K562 (cell line): ENCODE data around the gene SCIN. TPM values are rescaled to one million over a fixed set of nuclear protein-coding genes. Genes with fewer than 3 reads are reported as not detected.

ENCODE experiments used
- BHLHE40 ChIP-seq: IDR thresholded peaks from 2 replicates; pipeline ENCODE4 v1.6.1; 2011; ENCODE audit warnings: low read length, improper control_type of control experiment
- CBFA2T2 ChIP-seq: fragments of 450-650 bp; conservative IDR thresholded peaks from 2 replicates; pipeline ENCODE4 v1.6.1; 2017; ENCODE audit warnings: mild to moderate bottlenecking
- EGR1 ChIP-seq: fragments of 450-650 bp; conservative IDR thresholded peaks from 2 replicates; pipeline ENCODE4 v1.6.1; 2017; ENCODE audit warnings: mild to moderate bottlenecking
- ETV6 ChIP-seq, 3 experiments: fragments of 150-350 bp in 1 of 3; sonication (generic) in 1 of 3; formaldehyde crosslinking in 1 of 3; IDR thresholded peaks; 2 replicates each; pipeline versions ENCODE4 v1.6.1 to v1.8.0; 2014 to 2022; ENCODE audit warnings: borderline replicate concordance in 2 of 3, low read depth in 2 of 3, antibody characterized with exemption in 1 of 3, low read length in 1 of 3, mild to moderate bottlenecking in 1 of 3, missing genetic modification reagents in 1 of 3
- EZH2 ChIP-seq: IDR thresholded peaks from 2 replicates; pipeline ENCODE4 v1.6.1; 2012; ENCODE audit warnings: low read depth, mild to moderate bottlenecking, inconsistent platforms, low read length, borderline replicate concordance
- IFI16 ChIP-seq: fragments of 250-450 bp; sonication (Bioruptor Pico); IDR thresholded peaks from 2 replicates; pipeline ENCODE4 v2.1.2; 2022; ENCODE audit warnings: mild to moderate bottlenecking, inconsistent platforms
- KLF1 ChIP-seq: fragments of 450-650 bp; IDR thresholded peaks from 2 replicates; pipeline ENCODE4 v1.6.1; 2016; ENCODE audit warnings: missing genetic modification characterization, missing compliant biosample characterization
- KLF13 ChIP-seq: fragments of 450-650 bp; IDR thresholded peaks from 2 replicates; pipeline ENCODE4 v1.6.1; 2016; ENCODE audit warnings: missing genetic modification characterization, low read depth, mild to moderate bottlenecking, missing compliant biosample characterization, moderate library complexity, borderline replicate concordance
- MCM7 ChIP-seq, 2 experiments: fragments of 450-650 bp; IDR thresholded peaks; 2 replicates each; pipeline ENCODE4 v1.6.1; 2016 to 2018
- MEIS2 ChIP-seq: fragments of 450-650 bp; IDR thresholded peaks from 2 replicates; pipeline ENCODE4 v1.6.1; 2014; ENCODE audit warnings: mild to moderate bottlenecking; ENCODE audit not compliant: partially characterized antibody
- MYNN ChIP-seq, 2 experiments: sonication (generic); formaldehyde crosslinking in 1 of 2; IDR thresholded peaks; 2 replicates each; pipeline versions ENCODE4 v1.5.0 to v1.6.1; 2016 to 2020; ENCODE audit warnings: antibody characterized with exemption in 1 of 2, missing genetic modification reagents in 1 of 2
- NONO ChIP-seq, 2 experiments: fragments of 200-400 bp in 1 of 2; fragments of 450-650 bp in 1 of 2; formaldehyde crosslinking in 1 of 2; IDR thresholded peaks; 2 replicates each; pipeline ENCODE4 v1.6.1; 2017; ENCODE audit warnings: low read depth in 2 of 2, mild to moderate bottlenecking in 2 of 2, moderate library complexity in 2 of 2, low read length in 1 of 2
- NR2C2 ChIP-seq, 2 experiments: fragments of 200-800 bp in 1 of 2; sonication (Bioruptor generic) in 1 of 2; sonication (generic) in 1 of 2; formaldehyde crosslinking in 1 of 2; IDR thresholded peaks; 2 replicates each; pipeline versions ENCODE4 v1.6.1 to v1.8.0; 2016 to 2022; ENCODE audit warnings: mild to moderate bottlenecking in 1 of 2, missing compliant biosample characterization in 1 of 2, missing genetic modification characterization in 1 of 2, missing genetic modification reagents in 1 of 2
- PML ChIP-seq: IDR thresholded peaks from 2 replicates; pipeline ENCODE4 v1.6.1; 2012; ENCODE audit warnings: low read length, inconsistent platforms
- POLR3G ChIP-seq: IDR thresholded peaks from 2 replicates; pipeline ENCODE4 v1.6.1; 2011; ENCODE audit not compliant: insufficient read length, insufficient replicate concordance; ENCODE audit errors: extremely low read depth
- RBM17 ChIP-seq: fragments of 200-400 bp; formaldehyde crosslinking; IDR thresholded peaks from 2 replicates; pipeline ENCODE4 v1.6.1; 2017; ENCODE audit warnings: low read depth, mild to moderate bottlenecking, low read length, borderline replicate concordance
- SIN3A ChIP-seq, 2 experiments: fragments of 150-350 bp in 1 of 2; IDR thresholded peaks; 2 replicates each; pipeline ENCODE4 v1.6.1; 2011 to 2016; ENCODE audit warnings: borderline replicate concordance in 2 of 2, low read depth in 2 of 2, low read length in 2 of 2, mild to moderate bottlenecking in 2 of 2, moderate library complexity in 2 of 2; ENCODE audit not compliant: control insufficient read depth in 1 of 2
- STAG1 ChIP-seq: sonication (generic); formaldehyde crosslinking; IDR thresholded peaks from 2 replicates; pipeline ENCODE4 v1.5.0; 2020; ENCODE audit warnings: missing genetic modification reagents, borderline replicate concordance
- XRCC4 ChIP-seq: IDR thresholded peaks from one replicate; pipeline ENCODE4 v1.6.1; 2011; ENCODE audit not compliant: insufficient read depth, insufficient read length; ENCODE audit errors: extremely low read depth
- ZNF124 ChIP-seq: sonication (generic); formaldehyde crosslinking; IDR thresholded peaks from 2 replicates; pipeline ENCODE4 v1.8.1; 2022; ENCODE audit warnings: missing genetic modification reagents
- ZNF134 ChIP-seq: fragments of 250-450 bp; sonication (Bioruptor Pico); conservative IDR thresholded peaks from 2 replicates; pipeline ENCODE4 v1.4.0; 2020
- polyA plus RNA-seq, 8 experiments: library from polyadenylated mRNA; depleted of rRNA in 4 of 8; stranded (reverse) in 5 of 8; unstranded in 3 of 8; fragments of >200 nt; fragmentation: Nextera tagmentation in 2 of 8; fragmentation: Illumina TruSeq in 1 of 8; extraction: Ambion mirVana in 2 of 8; extraction: Trizol in 1 of 8; gene quantifications; 2 replicates each; pipeline versions ENCODE4 v1.2.1 to v1.2.3, GENCODE V29; 2011 to 2014; ENCODE audit warnings: inconsistent platforms in 1 of 8, missing spikeins in 1 of 8
- total RNA-seq, 7 experiments: library from RNA; depleted of rRNA in 6 of 7; stranded (reverse); fragments of >200 nt in 6 of 7; fragmentation: Illumina TruSeq in 2 of 7; extraction: Trizol in 2 of 7; gene quantifications; 2 replicates each; pipeline versions ENCODE4 v1.2.1 to v1.2.3, GENCODE V29; 2011 to 2021; ENCODE audit warnings: low replicate concordance in 1 of 7
- TF ChIP-seq, protein P1 (sequence below), 2 experiments: IDR thresholded peaks; 2 replicates each; pipeline ENCODE4 v1.6.1; 2012; ENCODE audit warnings: improper control_type of control experiment in 2 of 2, low read depth in 2 of 2, low read length in 2 of 2, borderline replicate concordance in 1 of 2
- TF ChIP-seq, protein P2 (sequence below): fragments of 450-650 bp; IDR thresholded peaks from 2 replicates; pipeline ENCODE4 v1.6.1; 2016; ENCODE audit warnings: antibody characterized with exemption
- TF ChIP-seq, protein P3 (sequence below): fragments of 450-650 bp; conservative IDR thresholded peaks from 2 replicates; pipeline ENCODE4 v1.6.1; 2016; ENCODE audit warnings: missing genetic modification characterization, low read depth, mild to moderate bottlenecking, control low read depth, missing compliant biosample characterization

SCIN gene
- total and polyA plus RNA-seq, 9 of the 15 experiments (the other 6 are each of a cell fraction or from before 2014, with no cell fraction given) = 0.67 to 18.2 (median 10.6) TPM

DNA sequence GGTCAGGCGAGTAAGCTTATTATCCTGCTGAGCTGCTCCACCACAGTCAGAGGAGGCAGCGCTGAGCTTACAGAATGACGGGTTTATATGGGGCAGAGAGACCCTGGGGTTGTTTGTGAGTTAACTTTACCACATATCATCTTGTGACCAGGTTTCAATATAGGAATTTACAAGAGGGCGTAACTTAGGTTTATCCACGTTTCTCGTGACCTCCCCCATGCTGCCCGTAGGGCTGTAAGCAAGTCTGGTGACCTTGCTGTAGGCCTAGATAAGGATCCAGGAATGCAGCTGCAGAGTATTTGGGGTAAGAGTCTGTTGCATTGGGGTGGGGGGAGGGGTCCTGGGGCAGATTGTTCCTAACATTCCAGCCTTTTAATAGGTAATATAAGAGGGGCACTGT, 24.6 kb downstream of the SCIN start (continued):
- TF ChIP-seq, protein P1, sequence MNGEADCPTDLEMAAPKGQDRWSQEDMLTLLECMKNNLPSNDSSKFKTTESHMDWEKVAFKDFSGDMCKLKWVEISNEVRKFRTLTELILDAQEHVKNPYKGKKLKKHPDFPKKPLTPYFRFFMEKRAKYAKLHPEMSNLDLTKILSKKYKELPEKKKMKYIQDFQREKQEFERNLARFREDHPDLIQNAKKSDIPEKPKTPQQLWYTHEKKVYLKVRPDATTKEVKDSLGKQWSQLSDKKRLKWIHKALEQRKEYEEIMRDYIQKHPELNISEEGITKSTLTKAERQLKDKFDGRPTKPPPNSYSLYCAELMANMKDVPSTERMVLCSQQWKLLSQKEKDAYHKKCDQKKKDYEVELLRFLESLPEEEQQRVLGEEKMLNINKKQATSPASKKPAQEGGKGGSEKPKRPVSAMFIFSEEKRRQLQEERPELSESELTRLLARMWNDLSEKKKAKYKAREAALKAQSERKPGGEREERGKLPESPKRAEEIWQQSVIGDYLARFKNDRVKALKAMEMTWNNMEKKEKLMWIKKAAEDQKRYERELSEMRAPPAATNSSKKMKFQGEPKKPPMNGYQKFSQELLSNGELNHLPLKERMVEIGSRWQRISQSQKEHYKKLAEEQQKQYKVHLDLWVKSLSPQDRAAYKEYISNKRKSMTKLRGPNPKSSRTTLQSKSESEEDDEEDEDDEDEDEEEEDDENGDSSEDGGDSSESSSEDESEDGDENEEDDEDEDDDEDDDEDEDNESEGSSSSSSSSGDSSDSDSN (IDR thresholded peaks at IDR 0.05; ENCODE audit: borderline replicate concordance in 1 of 2, low read depth in 2 of 2, low read length in 2 of 2) = no peak
- TF ChIP-seq MYNN (IDR thresholded peaks at IDR 0.05) (no peak), MYNN (CRISPR knock-in tag; IDR thresholded peaks at IDR 0.05) (no peak), ZNF134 (no peak), MEIS2 (no peak), BHLHE40 (peak; percentile 79), NR2C2 (CRISPR knock-in tag; IDR thresholded peaks at IDR 0.05) (no peak), NR2C2 (tag; IDR thresholded peaks at IDR 0.05) (peak; percentile 15; the same call in 1 of the 2 replicates), SIN3A (IDR thresholded peaks at IDR 0.05; ENCODE audit: borderline replicate concordance in 2 of 2, control insufficient read depth in 1 of 2, low read depth in 2 of 2, low read length in 2 of 2) (no peak), RBM17 (no peak), STAG1 (CRISPR knock-in tag) (no peak), ZNF124 (CRISPR knock-in tag) (no peak), EZH2 (no peak), EGR1 (no peak), ETV6 (IDR thresholded peaks at IDR 0.05; ENCODE audit: borderline replicate concordance in 1 of 2, low read depth in 2 of 2, low read length in 1 of 2) (no peak), ETV6 (CRISPR knock-in tag; IDR thresholded peaks at IDR 0.05; ENCODE audit: borderline replicate concordance) (no peak), KLF13 (no peak), XRCC4 (no peak), POLR3G (no peak), KLF1 (tag) (no peak), IFI16 (CRISPR knock-in tag) (no peak), MCM7 (IDR thresholded peaks at IDR 0.05) (no peak), NONO (IDR thresholded peaks at IDR 0.05; ENCODE audit: low read depth in 2 of 2, low read length in 1 of 2) (no peak), PML (no peak), CBFA2T2 (peak; percentile 43)
- TF ChIP-seq, protein P2, sequence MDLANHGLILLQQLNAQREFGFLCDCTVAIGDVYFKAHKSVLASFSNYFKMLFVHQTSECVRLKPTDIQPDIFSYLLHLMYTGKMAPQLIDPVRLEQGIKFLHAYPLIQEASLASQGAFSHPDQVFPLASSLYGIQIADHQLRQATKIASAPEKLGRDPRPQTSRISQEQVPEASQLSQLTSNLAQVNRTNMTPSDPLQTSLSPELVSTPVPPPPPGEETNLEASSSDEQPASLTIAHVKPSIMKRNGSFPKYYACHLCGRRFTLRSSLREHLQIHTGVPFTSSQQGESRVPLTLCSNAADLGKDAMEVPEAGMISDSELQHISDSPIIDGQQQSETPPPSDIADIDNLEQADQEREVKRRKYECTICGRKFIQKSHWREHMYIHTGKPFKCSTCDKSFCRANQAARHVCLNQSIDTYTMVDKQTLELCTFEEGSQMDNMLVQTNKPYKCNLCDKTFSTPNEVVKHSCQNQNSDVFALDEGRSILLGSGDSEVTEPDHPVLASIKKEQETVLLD = no peak
- TF ChIP-seq, protein P3, sequence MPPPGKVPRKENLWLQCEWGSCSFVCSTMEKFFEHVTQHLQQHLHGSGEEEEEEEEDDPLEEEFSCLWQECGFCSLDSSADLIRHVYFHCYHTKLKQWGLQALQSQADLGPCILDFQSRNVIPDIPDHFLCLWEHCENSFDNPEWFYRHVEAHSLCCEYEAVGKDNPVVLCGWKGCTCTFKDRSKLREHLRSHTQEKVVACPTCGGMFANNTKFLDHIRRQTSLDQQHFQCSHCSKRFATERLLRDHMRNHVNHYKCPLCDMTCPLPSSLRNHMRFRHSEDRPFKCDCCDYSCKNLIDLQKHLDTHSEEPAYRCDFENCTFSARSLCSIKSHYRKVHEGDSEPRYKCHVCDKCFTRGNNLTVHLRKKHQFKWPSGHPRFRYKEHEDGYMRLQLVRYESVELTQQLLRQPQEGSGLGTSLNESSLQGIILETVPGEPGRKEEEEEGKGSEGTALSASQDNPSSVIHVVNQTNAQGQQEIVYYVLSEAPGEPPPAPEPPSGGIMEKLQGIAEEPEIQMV (tag) = no peak
